Ammon's horn (tissue), 1 donor: ENCODE results near the gene SLC26A11.
"Not testable (repeated sequence)": the region's sequence is repeated elsewhere in the genome, so short reads cannot be mapped to it uniquely, and the experiment has no call there.

Experiments used
- DNase-seq: peaks from one replicate; pipeline ENCODE4 v3.0.0-alpha.2; 2016; ENCODE audit warnings: low spot score

The SLC26A11 gene

GRCh38 chr17:80285237-80285920 is 65.2 kb downstream of the SLC26A11 start:
- no peak for DNase-seq

GRCh38 chr17:80286638-80286960 is 66.4 kb downstream of the SLC26A11 start:
- no peak for DNase-seq

GRCh38 chr17:80287038-80287437 is 66.8 kb downstream of the SLC26A11 start:
- DNase-seq = no peak

GRCh38 chr17:80287806-80288567 is 67.8 kb downstream of the SLC26A11 start:
- DNase-seq = peak; percentile 65

GRCh38 chr17:80289616-80290015 is 69.4 kb downstream of the SLC26A11 start:
- no peak for DNase-seq

- no peak for DNase-seq
These were observed 69.9 kb downstream of the SLC26A11 start for GRCh38 chr17:80290156-80290555.

GRCh38 chr17:80291260-80291659 is 71.0 kb downstream of the SLC26A11 start:
- DNase-seq = no peak

- no peak for DNase-seq
These were observed 71.7 kb downstream of the SLC26A11 start for GRCh38 chr17:80291691-80292487.

GRCh38 chr17:80292521-80292971 is 72.3 kb downstream of the SLC26A11 start:
- DNase-seq = no peak

- peak; percentile 49 for DNase-seq
These were observed 74.0 kb downstream of the SLC26A11 start for GRCh38 chr17:80294210-80294609.

GRCh38 chr17:80294653-80295052 is 74.4 kb downstream of the SLC26A11 start:
- no peak for DNase-seq

- no peak for DNase-seq
These were observed 74.9 kb downstream of the SLC26A11 start for GRCh38 chr17:80295146-80295545.

GRCh38 chr17:80295559-80295958 is 75.3 kb downstream of the SLC26A11 start:
- DNase-seq = no peak

- DNase-seq = no peak
These were observed 76.0 kb downstream of the SLC26A11 start for GRCh38 chr17:80296221-80296620.

GRCh38 chr17:80297996-80298560 is 77.9 kb downstream of the SLC26A11 start:
- DNase-seq = no peak

- not testable (repeated sequence) for DNase-seq
These were observed 79.3 kb downstream of the SLC26A11 start for GRCh38 chr17:80299350-80300100.

GRCh38 chr17:80300756-80301155 is 80.5 kb downstream of the SLC26A11 start:
- not testable (repeated sequence) for DNase-seq
